Measurements from ENCODE around the gene SPSB4.
A peak's percentile ranks its signal among the peaks of the same experiment; 100 is the strongest.
"Not testable (repeated sequence)": the region's sequence is repeated elsewhere in the genome, so short reads cannot be mapped to it uniquely, and the experiment has no call there.

The SPSB4 gene

DNA sequence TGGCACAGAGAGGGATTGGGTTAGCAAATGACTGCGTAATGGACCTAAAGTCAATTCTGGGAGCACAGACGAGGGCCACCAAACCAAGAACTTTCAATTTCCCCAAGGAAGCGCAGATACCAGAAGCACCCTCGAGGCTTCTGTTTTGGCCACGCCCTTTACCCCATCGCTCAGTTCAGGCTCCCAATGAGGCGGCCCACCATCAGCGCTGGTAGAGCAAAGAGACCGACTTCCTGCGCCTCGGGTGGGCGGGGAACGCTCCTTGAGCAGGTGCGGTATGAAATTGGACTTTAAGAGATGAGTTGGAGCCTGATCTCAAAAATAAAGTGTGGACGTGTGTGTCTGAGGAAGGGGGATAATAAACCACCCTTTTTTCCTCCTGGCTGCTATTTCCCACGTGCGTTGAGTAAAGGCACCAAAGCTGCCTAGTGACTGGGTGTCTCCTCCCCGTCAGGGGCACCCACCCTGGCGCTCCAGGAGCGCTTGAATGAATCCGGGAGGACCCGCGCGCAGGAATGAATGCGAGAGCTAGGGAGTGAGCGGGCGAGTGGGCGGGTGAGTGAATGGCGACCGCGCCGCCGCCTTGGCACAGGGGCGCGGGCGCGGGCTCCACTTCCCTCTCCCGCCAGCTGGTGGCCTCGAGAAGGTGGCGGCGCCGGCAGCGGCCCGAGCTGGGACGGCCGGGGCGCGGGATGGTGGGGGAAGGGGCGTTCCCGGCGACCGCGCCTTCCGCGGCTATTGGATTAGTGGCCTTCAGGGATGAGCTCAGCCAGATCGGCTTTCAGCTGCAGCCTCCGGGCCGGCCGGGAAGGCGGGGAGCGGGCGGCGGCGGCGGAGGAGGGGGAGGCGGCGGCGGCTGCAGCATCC, at the start of gene SPSB4:
Gene SPSB4 (plus strand): TSS at position 772 of the 867 bp plus-strand sequence. CDS start 14,758 bp downstream, outside the sequence.
- peak; percentile 95 for DNase-seq (ENCODE audit: low spot score)

DNA sequence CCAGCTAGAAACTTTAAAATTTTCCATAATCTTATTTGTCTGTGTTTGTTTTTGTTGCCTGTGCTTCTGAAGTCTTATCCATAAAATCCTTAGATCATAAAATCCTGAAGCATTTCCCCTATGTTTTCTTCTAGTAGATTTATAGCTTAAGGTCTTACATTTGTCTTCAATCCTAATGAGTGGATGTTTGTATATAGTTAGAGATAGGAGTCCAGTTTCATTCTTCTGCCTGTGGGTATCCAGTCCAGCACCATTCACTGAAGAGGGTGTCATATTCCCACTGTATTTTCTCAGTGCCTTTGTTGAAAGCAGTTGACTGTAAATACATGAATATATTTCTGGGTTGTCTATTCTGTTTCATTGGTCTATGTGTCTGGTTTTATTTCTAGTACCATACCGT, 44.8 kb upstream of the SPSB4 start:
- no peak for DNase-seq (ENCODE audit: low spot score)

DNA sequence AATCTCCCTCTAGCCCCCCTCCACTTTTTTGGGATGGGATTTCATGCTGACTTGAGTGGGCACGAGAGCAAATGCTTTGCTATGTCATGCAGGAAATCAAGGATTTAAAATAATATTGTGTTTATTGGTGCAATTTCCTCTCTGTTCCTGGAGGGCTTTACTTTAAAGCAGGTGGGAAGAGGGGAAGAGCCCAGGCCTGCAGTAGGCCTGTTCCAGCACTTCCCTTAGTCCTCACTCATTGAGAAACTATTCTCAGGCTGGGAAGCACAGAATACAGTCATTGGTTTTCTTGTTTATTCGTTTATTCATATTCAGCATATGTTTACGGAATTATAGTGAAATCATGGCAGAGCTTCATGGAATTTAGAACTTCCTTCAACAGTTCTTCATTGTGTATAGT, 41.7 kb upstream of the SPSB4 start:
- DNase-seq (ENCODE audit: low spot score): no peak

DNA sequence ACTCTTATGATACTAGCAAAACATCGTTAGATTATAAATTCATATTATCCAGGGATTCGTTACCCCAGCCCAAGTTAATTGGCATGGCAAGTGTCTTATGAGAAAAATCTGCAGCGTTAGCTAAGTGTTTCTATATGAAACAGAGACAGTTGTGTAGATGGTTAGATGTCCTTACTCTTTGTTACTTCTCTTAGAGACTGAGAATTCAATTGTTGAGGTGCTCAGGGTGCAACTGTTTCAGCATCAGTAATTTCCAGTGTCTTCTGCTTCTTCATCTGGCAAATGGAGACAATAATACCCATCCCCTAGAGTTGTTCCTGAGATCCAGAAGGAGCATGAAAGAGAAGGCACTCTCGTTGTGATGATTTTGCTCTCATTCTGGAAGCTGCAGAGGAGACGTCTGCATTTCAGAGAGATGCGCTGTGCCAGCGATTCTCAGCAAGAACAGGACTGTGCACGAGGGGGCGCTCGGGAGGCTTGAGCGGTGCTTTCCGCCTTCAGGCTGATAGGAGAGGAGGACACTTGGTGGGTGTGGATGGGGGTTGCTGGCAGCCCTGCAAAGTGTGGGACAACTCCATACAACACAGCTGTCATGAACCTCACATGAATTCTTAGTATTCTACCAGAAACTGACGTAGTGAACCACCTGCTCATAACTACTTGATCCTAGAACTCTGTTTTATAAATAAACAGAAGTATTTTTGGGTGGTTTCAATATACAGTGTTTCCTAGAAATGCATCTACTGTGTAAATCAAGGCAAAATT, 39.7 kb upstream of the SPSB4 start:
- DNase-seq (ENCODE audit: low spot score): peak; percentile 84

DNA sequence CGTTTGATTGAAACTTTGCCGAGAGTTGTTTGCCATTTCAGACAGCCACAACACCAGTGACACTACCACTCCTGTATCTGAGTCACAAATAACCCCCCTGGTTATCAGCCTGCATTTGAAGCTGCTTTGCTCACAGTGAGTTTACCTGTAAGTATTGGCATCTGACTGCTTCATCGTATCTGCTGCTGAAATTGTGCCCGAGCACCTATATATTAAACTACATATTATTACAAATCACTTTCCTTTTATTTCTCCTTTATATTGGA, 39.2 kb upstream of the SPSB4 start:
- no peak for DNase-seq (ENCODE audit: low spot score)

DNA sequence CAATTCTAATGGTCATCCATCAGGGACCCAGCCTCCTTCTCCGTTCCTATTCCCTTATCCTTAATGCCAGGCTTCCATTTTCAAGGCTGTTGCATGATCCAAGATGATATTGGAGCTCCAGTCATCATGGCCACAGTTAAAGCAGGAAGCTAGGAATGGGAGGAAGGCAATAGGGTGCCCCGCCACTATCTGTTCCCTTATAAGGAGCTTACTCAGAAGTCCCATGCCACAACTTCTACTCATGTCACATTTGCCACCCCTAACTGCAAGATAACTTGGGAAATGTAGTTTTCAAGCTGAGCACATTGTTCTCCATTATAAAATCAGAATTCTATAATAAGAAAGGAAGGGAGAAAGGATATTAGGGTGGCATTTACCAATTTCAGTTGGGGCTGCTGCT, 38.6 kb upstream of the SPSB4 start:
- no peak for DNase-seq (ENCODE audit: low spot score)

DNA sequence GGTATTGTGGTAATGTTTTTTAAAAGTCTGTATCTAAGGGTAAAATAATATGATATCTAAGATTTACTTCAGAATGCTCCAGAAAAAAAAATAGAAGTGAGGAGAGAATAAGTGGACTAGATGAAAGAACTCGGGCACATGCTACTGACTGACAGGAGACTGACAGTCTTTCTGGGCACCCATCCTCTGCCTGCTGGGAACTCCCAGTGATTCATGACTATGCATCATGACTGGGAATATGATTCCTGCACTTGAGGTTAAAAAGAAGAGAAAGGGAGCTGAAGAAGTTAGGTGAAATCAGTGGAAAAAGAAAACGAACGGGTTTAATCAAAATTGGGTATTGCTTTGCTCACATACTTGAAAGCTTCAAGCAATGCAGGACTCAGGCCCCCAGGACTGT, 35.7 kb upstream of the SPSB4 start:
- DNase-seq (ENCODE audit: low spot score): no peak

DNA sequence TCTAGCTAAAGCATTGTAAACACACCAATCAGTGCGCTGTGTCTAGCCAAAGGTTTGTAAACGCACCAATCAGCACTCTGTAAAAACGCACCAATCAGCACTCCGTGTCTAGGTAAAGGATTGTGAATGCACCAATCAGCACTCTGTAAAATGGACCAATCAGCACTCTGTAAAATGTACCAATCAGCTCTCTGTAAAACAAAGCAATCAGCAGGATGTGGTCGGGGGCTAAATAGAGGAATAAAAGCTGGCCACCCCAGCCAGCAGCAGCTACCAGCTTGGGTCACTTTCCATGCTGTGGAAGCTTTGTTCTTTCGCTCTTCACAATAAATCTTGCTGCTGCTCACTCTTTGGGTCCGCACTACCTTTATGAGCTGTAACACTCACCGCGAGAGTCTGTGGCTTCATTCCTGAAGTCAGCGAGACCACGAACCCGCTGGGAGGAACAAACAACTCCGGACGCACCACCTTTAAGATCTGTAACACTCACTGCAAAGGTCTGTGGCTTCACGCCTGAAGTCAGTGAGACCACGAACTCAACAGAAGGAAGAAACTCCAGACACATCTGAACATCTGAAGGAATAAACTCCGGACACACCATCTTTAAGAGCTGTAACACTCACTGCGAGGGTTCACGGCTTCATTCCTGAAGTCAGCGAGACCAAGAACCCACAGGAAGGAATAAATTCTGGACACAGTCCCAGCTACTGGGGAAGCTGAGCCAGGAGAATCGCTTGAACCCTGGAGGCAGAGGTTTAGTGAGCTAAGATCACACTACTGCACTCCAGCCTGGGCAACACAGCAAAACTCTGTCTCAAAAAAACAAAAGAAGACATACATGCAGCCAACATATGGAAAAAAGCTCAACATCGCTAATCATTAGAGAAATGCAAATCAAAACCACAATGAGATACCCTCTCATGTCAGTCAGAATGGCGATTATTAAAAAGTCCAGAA, 33.5 kb upstream of the SPSB4 start:
- DNase-seq (ENCODE audit: low spot score): not testable (repeated sequence)

DNA sequence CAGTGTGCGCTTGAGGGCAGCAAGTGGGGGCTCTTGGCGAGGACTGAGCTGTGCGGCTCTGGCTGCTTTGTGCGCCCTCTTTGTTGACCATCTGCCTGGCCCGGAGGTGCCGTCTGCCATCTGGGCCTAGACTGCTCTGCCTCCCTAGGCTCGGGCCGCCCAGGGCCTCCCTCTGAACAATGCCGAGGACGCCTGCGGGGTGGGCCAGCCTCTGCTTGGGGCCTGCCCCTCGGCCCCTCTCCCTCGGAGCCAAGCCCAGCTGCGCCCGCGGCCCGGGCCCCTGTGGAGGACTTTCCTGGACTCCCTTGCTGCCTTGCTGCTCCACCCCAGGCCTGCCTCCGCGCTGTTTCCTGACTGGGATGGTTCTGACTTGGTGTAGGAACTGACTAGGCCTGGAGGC, 31.9 kb upstream of the SPSB4 start:
- peak; percentile 24 for DNase-seq (ENCODE audit: low spot score)

DNA sequence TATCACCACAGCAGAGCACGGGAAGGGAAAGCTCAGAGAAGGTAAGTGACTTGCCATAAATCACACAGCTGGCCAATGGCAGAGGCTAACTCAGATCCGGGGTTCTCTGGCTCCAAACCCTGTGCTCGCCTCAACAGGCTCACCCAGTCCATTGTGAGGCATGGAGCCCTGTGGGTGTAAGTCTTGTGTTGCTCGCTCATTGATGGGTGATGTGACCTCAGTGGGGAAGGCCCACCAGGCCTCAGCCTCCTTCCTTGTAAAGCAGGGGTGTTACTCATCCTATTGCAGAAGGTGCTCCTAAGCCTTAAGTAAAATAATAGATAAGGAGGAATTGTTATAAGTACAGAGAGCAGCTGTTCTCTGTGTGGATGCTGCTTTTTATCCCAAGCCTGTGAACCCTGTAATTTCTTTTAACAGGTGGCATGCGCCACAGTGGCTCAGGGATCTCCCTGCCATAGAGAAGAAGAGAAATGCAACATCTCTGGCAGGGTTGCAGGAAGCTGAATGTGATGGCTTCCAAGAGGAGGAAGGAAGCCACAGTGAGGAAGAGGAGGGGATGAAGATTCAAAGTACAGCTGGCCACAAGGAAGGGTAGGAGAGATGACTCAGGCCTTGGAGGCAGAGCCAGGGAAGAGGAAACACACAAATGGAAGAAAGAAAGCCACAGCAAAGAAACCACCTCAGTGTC, 30.9 kb upstream of the SPSB4 start:
- no peak for DNase-seq (ENCODE audit: low spot score)

DNA sequence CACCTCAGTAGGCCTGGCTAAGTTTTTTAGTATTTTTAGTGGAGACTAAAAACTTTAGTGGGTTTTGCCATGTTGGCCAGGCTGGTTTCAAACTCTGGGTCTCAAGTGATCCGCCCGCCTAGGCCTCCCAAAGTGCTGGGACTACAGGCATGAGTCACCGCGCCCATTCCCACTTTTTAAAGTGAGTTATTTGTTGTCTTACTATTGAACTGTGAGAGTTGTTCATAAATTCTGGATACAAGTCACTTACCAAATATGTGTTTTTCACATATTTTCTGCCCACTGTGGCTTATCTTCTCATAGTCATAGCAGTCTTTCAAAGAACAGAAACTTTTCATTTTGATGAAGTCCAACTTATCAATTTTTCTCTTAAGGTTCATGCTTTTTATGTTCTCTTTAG, 29.9 kb upstream of the SPSB4 start:
- no peak for DNase-seq (ENCODE audit: low spot score)

DNA sequence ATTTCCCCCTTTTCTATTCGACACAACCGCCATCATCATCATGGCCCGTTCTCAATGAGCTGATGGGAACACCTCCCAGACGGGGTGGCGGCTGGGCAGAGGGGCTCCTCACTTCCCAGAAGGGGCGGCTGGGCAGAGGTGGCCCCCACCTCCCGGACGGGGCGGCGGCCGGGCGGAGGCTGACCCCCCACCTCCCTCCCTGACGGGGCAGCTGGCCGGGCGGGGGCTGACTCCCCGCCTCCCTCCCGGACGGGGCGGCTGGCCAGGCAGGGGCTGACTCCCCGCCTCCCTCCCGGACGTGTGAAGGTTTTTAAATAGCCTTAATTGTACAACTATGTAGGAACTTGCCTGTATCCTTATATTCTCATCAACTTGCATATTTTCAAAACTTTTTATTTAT, 20.9 kb upstream of the SPSB4 start:
- no peak for DNase-seq (ENCODE audit: low spot score)

DNA sequence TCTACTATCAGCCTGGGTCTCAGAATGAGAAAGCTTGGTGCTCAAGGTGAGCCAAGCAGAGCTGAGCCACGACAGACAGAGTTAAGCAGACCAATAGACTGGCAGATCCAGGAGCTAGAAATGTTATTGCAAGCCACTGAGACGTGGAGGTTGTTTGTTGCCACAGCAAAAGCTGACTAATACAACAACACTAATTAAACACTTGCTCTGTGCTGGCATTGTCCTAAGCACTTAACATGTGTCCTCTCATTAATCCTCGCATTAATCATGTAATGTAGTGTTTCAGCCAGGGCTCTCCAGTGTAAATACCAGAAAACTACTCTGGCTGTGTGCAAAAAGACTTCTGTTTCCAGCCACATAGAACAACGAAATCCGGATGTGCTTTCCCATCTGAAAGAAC, 11.6 kb upstream of the SPSB4 start:
- peak; percentile 51 for DNase-seq (ENCODE audit: low spot score)

DNA sequence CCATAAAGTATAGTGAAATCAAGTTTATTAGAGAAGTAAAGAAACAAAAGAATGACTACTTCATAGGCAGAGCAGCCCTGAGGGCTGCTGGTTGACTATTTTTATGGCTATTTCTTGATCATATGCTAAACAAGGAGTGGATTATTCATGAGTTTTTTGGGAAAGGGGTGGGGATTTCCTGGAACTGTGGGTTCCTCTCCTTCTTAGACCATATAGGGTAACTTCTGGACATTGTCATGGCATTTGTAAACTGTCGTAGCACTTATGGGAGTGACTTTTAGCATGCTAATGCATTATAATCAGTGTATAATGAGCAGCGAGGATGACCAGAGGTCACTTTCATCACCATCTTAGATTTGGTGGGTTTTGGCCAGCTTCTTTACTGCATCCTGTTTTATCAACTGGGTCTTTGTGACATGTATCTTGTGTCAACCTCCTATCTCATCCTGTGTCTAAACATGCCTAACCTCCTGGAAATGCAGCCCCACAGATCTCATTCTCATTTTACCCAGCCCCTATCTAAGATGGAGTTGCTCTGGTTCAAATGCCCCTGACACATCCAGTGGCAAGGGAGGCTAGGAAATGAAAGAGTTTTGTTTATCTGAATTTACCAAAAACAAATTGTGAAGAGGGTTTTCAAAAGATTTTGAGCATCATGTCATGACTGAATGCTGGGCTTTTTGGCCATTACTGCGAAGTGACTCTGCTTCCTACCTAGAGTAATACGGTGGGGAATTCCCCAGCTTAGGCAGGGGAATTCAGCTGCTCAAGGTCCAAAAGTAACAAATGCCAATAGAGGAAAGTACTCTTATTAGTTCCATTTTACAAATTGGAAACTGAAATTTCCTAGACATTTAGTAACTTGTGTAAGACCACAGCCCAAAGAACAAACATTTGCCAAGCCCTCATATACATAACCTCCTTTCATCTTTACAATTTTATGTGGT, 6.2 kb upstream of the SPSB4 start:
- DNase-seq (ENCODE audit: low spot score): no peak

DNA sequence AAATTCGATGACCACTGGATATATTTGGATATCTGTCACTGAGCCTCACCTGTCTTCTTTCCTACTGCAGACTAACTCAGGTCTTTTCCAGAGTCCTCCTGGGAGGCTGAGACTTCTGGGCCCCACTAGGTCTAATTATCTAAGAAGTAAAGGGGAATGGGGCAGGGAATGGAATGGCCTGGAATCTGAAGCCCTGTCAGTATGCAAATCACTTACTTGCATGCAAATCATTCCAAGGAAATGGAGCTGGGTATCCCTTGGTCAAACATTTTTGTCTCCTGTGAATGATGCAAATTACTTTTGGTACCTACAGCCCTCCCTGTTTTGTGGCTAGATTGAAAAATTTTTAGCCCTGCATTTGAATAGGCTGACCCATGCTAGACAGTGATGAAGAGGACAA, 5.3 kb upstream of the SPSB4 start:
- no peak for DNase-seq (ENCODE audit: low spot score)

DNA sequence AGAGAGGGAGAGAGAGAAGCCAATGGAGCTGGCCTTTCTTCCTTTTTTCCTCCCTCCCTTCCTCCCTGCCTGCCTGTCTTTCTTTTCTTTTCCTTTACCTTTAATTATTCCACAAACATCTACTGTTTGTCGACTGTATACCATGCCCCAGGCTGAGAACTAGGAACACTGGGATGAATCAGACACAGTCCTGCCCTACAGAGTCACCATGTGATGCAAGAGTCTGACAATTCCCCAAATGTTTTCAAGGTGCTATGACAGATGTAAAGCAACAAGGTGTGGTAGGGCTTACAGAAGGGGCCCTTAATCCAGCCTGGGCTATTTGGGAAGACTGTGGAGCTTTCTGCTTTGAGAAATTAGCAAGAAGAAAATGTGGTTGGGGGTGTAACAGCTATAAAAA, 4.0 kb upstream of the SPSB4 start:
- no peak for DNase-seq (ENCODE audit: low spot score)

DNA sequence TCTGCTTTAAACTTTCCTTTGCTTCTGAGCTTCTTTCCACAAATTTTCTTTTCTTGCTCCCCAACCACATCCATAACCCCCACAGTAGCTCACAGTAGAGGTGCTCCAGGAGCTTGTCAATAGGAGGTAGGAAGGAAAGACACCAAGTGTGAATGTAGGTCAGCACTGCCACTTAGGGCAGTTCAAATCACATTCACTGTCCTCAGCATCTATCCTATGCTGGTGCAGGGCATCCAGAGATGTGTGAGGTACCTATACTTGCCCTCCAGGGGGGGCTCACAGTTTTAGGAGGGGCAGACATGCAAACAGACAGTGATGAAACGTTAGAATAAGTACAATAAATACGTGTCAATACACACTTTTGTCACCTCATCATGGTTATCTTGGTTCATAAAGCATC, 1.5 kb upstream of the SPSB4 start:
- DNase-seq (ENCODE audit: low spot score): peak; percentile 47

DNA sequence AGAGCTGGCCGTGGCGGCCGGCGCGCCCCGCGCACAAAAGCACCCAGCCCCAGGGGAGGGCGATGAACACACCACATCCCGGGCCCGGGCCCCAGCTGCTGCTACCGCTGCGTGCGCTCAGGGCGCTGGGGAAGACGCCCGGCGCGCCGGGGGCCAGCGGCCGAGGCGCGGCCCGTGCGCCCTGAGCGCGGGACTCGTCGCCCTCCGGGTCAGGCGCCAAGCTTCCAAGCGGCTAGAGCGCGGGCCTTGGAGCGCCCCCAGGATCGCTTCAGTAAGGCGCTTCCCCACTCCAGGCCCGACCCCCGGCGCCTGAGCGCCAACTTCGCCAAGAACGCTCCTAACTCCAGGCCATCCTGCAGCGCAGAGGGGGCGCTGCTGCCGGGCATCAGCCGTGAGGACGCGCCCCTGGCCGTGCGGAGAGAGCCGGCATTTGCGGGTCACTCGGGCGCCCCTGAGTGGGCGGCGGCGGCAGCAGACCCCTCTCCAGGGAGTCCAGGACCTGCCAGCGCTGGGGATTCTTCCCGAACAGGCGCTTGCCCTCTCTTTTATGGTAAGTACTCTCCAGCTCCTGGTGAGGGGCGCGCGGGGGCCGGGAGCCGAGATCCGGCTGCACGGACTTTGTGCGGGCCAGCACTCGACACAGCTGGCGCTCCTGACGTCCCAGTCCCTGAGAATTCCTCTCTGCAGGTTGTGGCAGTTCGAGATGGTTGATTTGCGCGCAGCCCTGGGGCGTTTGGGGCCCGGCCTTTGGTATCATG, 475 bp downstream of the SPSB4 start:
- DNase-seq (ENCODE audit: low spot score): no peak

DNA sequence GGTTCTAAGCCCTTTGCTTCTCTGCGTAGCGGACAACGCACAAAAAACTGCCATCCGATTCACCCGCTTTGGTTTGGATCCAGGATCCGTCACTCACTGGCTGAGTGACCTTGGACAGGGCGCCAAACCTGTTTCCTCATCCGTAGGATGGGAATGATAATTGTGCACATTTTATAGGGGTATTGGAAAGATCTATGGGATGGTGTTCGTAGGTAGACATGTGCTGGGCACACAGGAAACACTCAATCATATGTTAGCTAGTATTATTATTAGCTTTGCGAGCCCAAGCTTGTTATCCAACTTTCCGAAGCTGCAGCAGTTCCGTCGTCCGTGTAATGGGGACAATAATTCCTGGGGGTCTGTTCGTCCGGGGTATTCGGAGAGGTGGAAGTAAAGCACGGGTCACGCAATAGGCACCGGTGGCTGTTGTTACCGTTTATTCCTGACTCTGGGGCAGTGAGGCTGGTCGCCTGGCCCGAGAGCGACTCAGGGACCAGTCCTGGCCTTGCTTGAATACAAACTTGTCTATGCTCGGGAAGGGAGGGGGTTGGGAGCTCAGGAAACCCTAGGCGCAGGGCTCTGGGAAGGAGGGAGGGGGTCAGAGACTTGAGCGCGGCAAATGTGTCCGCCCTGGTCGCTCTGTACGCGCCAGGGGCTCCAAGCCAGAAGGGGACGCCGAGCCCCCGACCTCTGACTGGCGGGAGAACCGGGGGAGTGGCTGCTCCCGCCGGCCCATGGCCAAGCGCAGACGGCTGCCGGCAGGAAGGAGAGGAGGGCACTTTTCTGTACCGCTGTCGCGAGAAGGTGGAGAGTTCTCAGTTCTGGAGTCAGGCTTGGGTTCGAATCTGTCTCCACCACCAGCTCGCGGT, 1.3 kb downstream of the SPSB4 start:
- no peak for DNase-seq (ENCODE audit: low spot score)
